ENCODE data around the gene SLCO3A1. TPM values are rescaled to one million over a fixed set of nuclear protein-coding genes. Genes with fewer than 3 reads are reported as not detected.

The SLCO3A1 gene
- total RNA-seq, 1 donor from 2014 or later: 7.7 TPM

- Mint-ChIP-seq H3K27ac (no peak overlapping the region), H3K4me1 (ENCODE audit: low read depth) (peaks cover 16% of the 10 kb centered on the region), H3K4me3 (ENCODE audit: low read depth) (no peak overlapping the region), H3K36me3 (ENCODE audit: insufficient read depth) (no peaks in the 10 kb centered on the region), H3K27me3 (peaks cover 10% of the 10 kb centered on the region), H3K9me3 (ENCODE audit: low read depth) (no peaks in the 10 kb centered on the region)
- TF ChIP-seq CTCF (IDR thresholded peaks at IDR 0.05; ENCODE audit: unreplicated experiment): no peak
- no peak for DNase-seq (ENCODE audit: low spot score, unreplicated experiment)
These were observed 248.9 kb downstream of the SLCO3A1 start for GRCh38 chr15:92102395-92102755.

- H3K27ac Mint-ChIP-seq: peak overlapping the region; percentile 80
- DNase-seq (ENCODE audit: low spot score, unreplicated experiment): no peak
- peaks cover 17% of the 10 kb centered on the region for H3K27me3 Mint-ChIP-seq
These were observed 250.6 kb downstream of the SLCO3A1 start for GRCh38 chr15:92104072-92104471.

GRCh38 chr15:92105611-92106010, 252.1 kb downstream of the SLCO3A1 start:
- DNase-seq (ENCODE audit: low spot score, unreplicated experiment): no peak
- H3K27ac Mint-ChIP-seq: no peak overlapping the region
- peaks cover 29% of the 10 kb centered on the region for H3K27me3 Mint-ChIP-seq
- no peaks in the 10 kb centered on the region for H3K36me3 Mint-ChIP-seq (ENCODE audit: insufficient read depth)
- H3K9me3 Mint-ChIP-seq (ENCODE audit: low read depth): no peaks in the 10 kb centered on the region
- H3K4me1 Mint-ChIP-seq (ENCODE audit: low read depth): peaks cover 11% of the 10 kb centered on the region
- no peak overlapping the region for H3K4me3 Mint-ChIP-seq (ENCODE audit: low read depth)
- TF ChIP-seq CTCF (IDR thresholded peaks at IDR 0.05; ENCODE audit: unreplicated experiment): no peak

More at GRCh38 chr15:92104072-92104471, 250.6 kb downstream of the SLCO3A1 start:
- H3K4me3 Mint-ChIP-seq (ENCODE audit: low read depth): no peak overlapping the region
- H3K36me3 Mint-ChIP-seq (ENCODE audit: insufficient read depth): no peaks in the 10 kb centered on the region
- H3K4me1 Mint-ChIP-seq (ENCODE audit: low read depth): peaks cover 13% of the 10 kb centered on the region
- H3K9me3 Mint-ChIP-seq (ENCODE audit: low read depth): no peaks in the 10 kb centered on the region
- TF ChIP-seq CTCF (IDR thresholded peaks at IDR 0.05; ENCODE audit: unreplicated experiment): no peak

GRCh38 chr15:92107510-92107909, 254.0 kb downstream of the SLCO3A1 start:
- no peak for TF ChIP-seq CTCF (IDR thresholded peaks at IDR 0.05; ENCODE audit: unreplicated experiment)
- H3K4me1 Mint-ChIP-seq (ENCODE audit: low read depth): peaks cover 10% of the 10 kb centered on the region
- H3K4me3 Mint-ChIP-seq (ENCODE audit: low read depth): no peak overlapping the region
- H3K27ac Mint-ChIP-seq: no peak overlapping the region
- no peaks in the 10 kb centered on the region for H3K36me3 Mint-ChIP-seq (ENCODE audit: insufficient read depth)
- no peak for DNase-seq (ENCODE audit: low spot score, unreplicated experiment)
- peaks cover 31% of the 10 kb centered on the region for H3K27me3 Mint-ChIP-seq
- H3K9me3 Mint-ChIP-seq (ENCODE audit: low read depth): no peaks in the 10 kb centered on the region

GRCh38 chr15:92109191-92109873, 255.8 kb downstream of the SLCO3A1 start:
- no peak for TF ChIP-seq CTCF (IDR thresholded peaks at IDR 0.05; ENCODE audit: unreplicated experiment)
- no peaks in the 10 kb centered on the region for H3K9me3 Mint-ChIP-seq (ENCODE audit: low read depth)
- no peak overlapping the region for H3K27ac Mint-ChIP-seq
- no peaks in the 10 kb centered on the region for H3K36me3 Mint-ChIP-seq (ENCODE audit: insufficient read depth)
- peaks cover 31% of the 10 kb centered on the region for H3K27me3 Mint-ChIP-seq
- peaks cover 10% of the 10 kb centered on the region for H3K4me1 Mint-ChIP-seq (ENCODE audit: low read depth)
- no peak for DNase-seq (ENCODE audit: low spot score, unreplicated experiment)
- no peak overlapping the region for H3K4me3 Mint-ChIP-seq (ENCODE audit: low read depth)

Data from progenitor cell of endocrine pancreas (in vitro differentiated cells).